DMS 273 treated with DMSO at 0.1 percent for 48 hours (cell line): ENCODE results near the gene TPPP.
"Not testable (repeated sequence)": the region's sequence is repeated elsewhere in the genome, so short reads cannot be mapped to it uniquely, and the experiment has no call there.

Experiments used
- DNase-seq: peaks from one replicate; lab custom pipeline; 2025; lab: John Stamatoyannopoulos, UW

The TPPP gene

GRCh38 chr5:694042-694431, 885 bp upstream of the TPPP start:
- DNase-seq, result not testable (repeated sequence)

- not testable (repeated sequence) for DNase-seq
These were observed 567 bp downstream of the TPPP start for GRCh38 chr5:692529-693041.

- no peak for DNase-seq
These were observed 1.2 kb downstream of the TPPP start for GRCh38 chr5:691817-692528.

- DNase-seq, result not testable (repeated sequence)
These were observed 2.1 kb downstream of the TPPP start for GRCh38 chr5:691049-691448.

- DNase-seq, result not testable (repeated sequence)
These were observed 2.9 kb downstream of the TPPP start for GRCh38 chr5:690293-690692.

- not testable (repeated sequence) for DNase-seq
These were observed 4.7 kb downstream of the TPPP start for GRCh38 chr5:688348-689010.

GRCh38 chr5:686936-687335, 6.2 kb downstream of the TPPP start:
- not testable (repeated sequence) for DNase-seq

- not testable (repeated sequence) for DNase-seq
These were observed 7.0 kb downstream of the TPPP start for GRCh38 chr5:686172-686523.

GRCh38 chr5:685262-686171, 7.6 kb downstream of the TPPP start:
- DNase-seq, result no peak

- no peak for DNase-seq
These were observed 8.4 kb downstream of the TPPP start for GRCh38 chr5:684751-685216.

GRCh38 chr5:683551-684481, 9.3 kb downstream of the TPPP start:
- no peak for DNase-seq

GRCh38 chr5:682651-683358, 10.3 kb downstream of the TPPP start:
- DNase-seq, result not testable (repeated sequence)

GRCh38 chr5:682216-682615, 10.9 kb downstream of the TPPP start:
- DNase-seq, result not testable (repeated sequence)

GRCh38 chr5:681317-682191, 11.6 kb downstream of the TPPP start:
- not testable (repeated sequence) for DNase-seq

- not testable (repeated sequence) for DNase-seq
These were observed 12.3 kb downstream of the TPPP start for GRCh38 chr5:680836-681235.

GRCh38 chr5:680118-680795, 12.9 kb downstream of the TPPP start:
- not testable (repeated sequence) for DNase-seq

- DNase-seq, result not testable (repeated sequence)
These were observed 13.8 kb downstream of the TPPP start for GRCh38 chr5:679166-679895.

GRCh38 chr5:678521-678920, 14.6 kb downstream of the TPPP start:
- not testable (repeated sequence) for DNase-seq
